Thoracic aorta (tissue), 2 donors: Measurements from ENCODE around the gene CRACR2B. TPM values are rescaled to one million over a fixed set of nuclear protein-coding genes. Genes with fewer than 3 reads are reported as not detected.

Source experiments
- ATAC-seq: fragments of 150-250 bp; one replicate; pipeline ENCODE4 v1.8.0; 2017; ENCODE audit warnings: low read depth; ENCODE audit not compliant: insufficient number of reproducible peaks, low FRiP score
- DNase-seq: peaks from one replicate; pipeline ENCODE4 v3.0.0-alpha.2; 2020; ENCODE audit warnings: low spot score
- H3K27ac ChIP-seq, 2 donors: fragments of 200-600 bp; sonication (generic); 1 replicate in 1 of 2; 2 replicates in 1 of 2; pipeline ENCODE4 v1.5.1; 2016; ENCODE audit warnings: mild to moderate bottlenecking in 2 of 2, moderate library complexity in 2 of 2
- H3K27me3 ChIP-seq: fragments of 200-600 bp; sonication (generic); replicated peaks from 2 replicates; pipeline ENCODE4 v1.6.0; 2016; ENCODE audit warnings: mild to moderate bottlenecking; ENCODE audit not compliant: insufficient read depth
- H3K36me3 ChIP-seq: fragments of 200-600 bp; sonication (generic); one replicate; pipeline ENCODE4 v1.5.1; 2016
- H3K4me1 ChIP-seq, 2 donors: fragments of 200-600 bp; sonication (generic); 1 replicate in 1 of 2; 2 replicates in 1 of 2; pipeline versions ENCODE4 v1.5.1 to v1.6.0; 2016; ENCODE audit warnings: low read depth in 2 of 2, mild to moderate bottlenecking in 1 of 2; ENCODE audit not compliant: control insufficient read depth in 1 of 2
- H3K4me3 ChIP-seq: fragments of 200-600 bp; sonication (generic); 2 replicates; pipeline ENCODE4 v1.5.1; 2016; ENCODE audit warnings: mild to moderate bottlenecking
- H3K9me3 ChIP-seq: fragments of 200-600 bp; sonication (generic); 2 replicates; pipeline ENCODE4 v1.5.1; 2016
- CTCF ChIP-seq: fragments of 200-600 bp; sonication (generic); IDR thresholded peaks from one replicate; pipeline ENCODE4 v1.5.1; 2019; ENCODE audit warnings: antibody characterized with exemption
- total RNA-seq, 2 donors: library from RNA; depleted of rRNA; stranded (reverse); fragments of >200 nt; gene quantifications; one replicate each; pipeline versions ENCODE4 v1.1.0 to v1.2.3, GENCODE V29; 2016

CRACR2B gene
- total RNA-seq, 2 donors from 2014 or later = 9.6 to 11.6 TPM

GRCh38 chr11:834371-835316, 6.9 kb downstream of the CRACR2B start:
- H3K27ac ChIP-seq = peak overlapping the region; percentile 97 to 99
- peaks cover 32 to 60% of the 10 kb centered on the region in 2 donors for H3K4me1 ChIP-seq
- no peak for TF ChIP-seq CTCF
- no peaks in the 10 kb centered on the region for H3K9me3 ChIP-seq
- ATAC-seq (peak; percentile 24), DNase-seq (peak; percentile 62)
- peaks cover 30% of the 10 kb centered on the region for H3K36me3 ChIP-seq
- H3K27me3 ChIP-seq = no peaks in the 10 kb centered on the region
- peak overlapping the region; percentile 94 for H3K4me3 ChIP-seq

GRCh38 chr11:836274-836673, 8.6 kb downstream of the CRACR2B start:
- H3K4me3 ChIP-seq = no peak overlapping the region
- ATAC-seq = no peak
- peaks cover 28 to 58% of the 10 kb centered on the region in 2 donors for H3K4me1 ChIP-seq
- H3K27ac ChIP-seq = peak overlapping the region in 1 of 2 donors; percentile 99
- DNase-seq = no peak
- no peaks in the 10 kb centered on the region for H3K27me3 ChIP-seq
- no peaks in the 10 kb centered on the region for H3K9me3 ChIP-seq
- H3K36me3 ChIP-seq = peaks cover 36% of the 10 kb centered on the region
- no peak for TF ChIP-seq CTCF

GRCh38 chr11:836700-837099, 9.0 kb downstream of the CRACR2B start:
- Histone ChIP-seq H3K27me3 (no peaks in the 10 kb centered on the region), H3K4me1 (peaks cover 30 to 59% of the 10 kb centered on the region in 2 donors), H3K9me3 (no peaks in the 10 kb centered on the region), H3K36me3 (peaks cover 36% of the 10 kb centered on the region), H3K4me3 (no peak overlapping the region), H3K27ac (peak overlapping the region in 1 of 2 donors; percentile 99)
- no peak for DNase-seq
- no peak for TF ChIP-seq CTCF
- ATAC-seq = no peak

- Histone ChIP-seq H3K9me3 (no peaks in the 10 kb centered on the region), H3K4me1 (peaks cover 25 to 52% of the 10 kb centered on the region in 2 donors), H3K36me3 (peaks cover 36% of the 10 kb centered on the region), H3K4me3 (no peak overlapping the region), H3K27ac (peak overlapping the region in 1 of 2 donors; percentile 99), H3K27me3 (no peaks in the 10 kb centered on the region)
- no peak for ATAC-seq
- DNase-seq = no peak
- TF ChIP-seq CTCF = no peak
Measured at GRCh38 chr11:837189-837989, 9.7 kb downstream of the CRACR2B start.

GRCh38 chr11:837990-838307, 10.2 kb downstream of the CRACR2B start:
- Histone ChIP-seq H3K27me3 (no peaks in the 10 kb centered on the region), H3K27ac (no peak overlapping the region), H3K4me1 (peaks cover 23 to 50% of the 10 kb centered on the region in 2 donors), H3K9me3 (no peaks in the 10 kb centered on the region), H3K4me3 (no peak overlapping the region), H3K36me3 (peaks cover 36% of the 10 kb centered on the region)
- DNase-seq (no peak), ATAC-seq (no peak)
- no peak for TF ChIP-seq CTCF
